NT2/D1 (cell line): Measurements from ENCODE around the gene RPL7A.

Source experiments
- SUZ12 ChIP-seq: IDR thresholded peaks from 2 replicates; pipeline ENCODE4 v1.6.1; 2011; ENCODE audit not compliant: insufficient read length, insufficient read depth; ENCODE audit errors: extremely low read depth
- YY1 ChIP-seq: IDR thresholded peaks from 2 replicates; pipeline ENCODE4 v1.6.1; 2011; ENCODE audit not compliant: insufficient read length, insufficient read depth
- ZNF274 ChIP-seq: IDR thresholded peaks from 2 replicates; pipeline ENCODE4 v1.6.1; 2011; ENCODE audit warnings: mild to moderate bottlenecking, low read depth, low read length

- TF ChIP-seq SUZ12 = no peak
- no peak for TF ChIP-seq ZNF274
- TF ChIP-seq YY1 = no peak
Observed at GRCh38 chr9:133334161-133334560, 13.9 kb upstream of the RPL7A start.
